Testis (tissue), 3 donors: ENCODE measurements around the gene TEX2. TPM values are rescaled to one million over a fixed set of nuclear protein-coding genes. Genes with fewer than 3 reads are reported as not detected.

Experiments used
- DNase-seq: peaks from one replicate; pipeline ENCODE4 v3.0.0-alpha.2; 2019
- H3K27ac ChIP-seq, 2 donors: fragments of 200-600 bp; sonication (generic); one replicate each; pipeline ENCODE4 v1.5.1; 2019
- H3K27me3 ChIP-seq: fragments of 200-600 bp; sonication (generic); one replicate; pipeline ENCODE4 v1.5.1; 2019
- H3K36me3 ChIP-seq: fragments of 200-600 bp; sonication (generic); one replicate; pipeline ENCODE4 v1.5.1; 2017; ENCODE audit warnings: low read depth; ENCODE audit errors: missing control alignments
- H3K4me1 ChIP-seq: fragments of 200-600 bp; sonication (generic); one replicate; pipeline ENCODE4 v1.5.1; 2019
- H3K4me3 ChIP-seq, 2 donors: fragments of 200-600 bp; sonication (generic); one replicate each; pipeline ENCODE4 v1.5.1; 2017 to 2019
- H3K9me3 ChIP-seq: fragments of 200-600 bp; sonication (generic); one replicate; pipeline ENCODE4 v1.5.1; 2017
- POLR2A ChIP-seq: fragments of 450-650 bp; IDR thresholded peaks from one replicate; pipeline ENCODE4 v1.6.1; 2017; ENCODE audit warnings: antibody characterized with exemption, mild to moderate bottlenecking, moderate library complexity
- WGBS, 2 donors: methylation state at CpG; one replicate each; pipeline ENCODE4 v1.1.5; 2018; 5-methylcytosine and 5-hydroxymethylcytosine counted together
- intact Hi-C: fragments of 100-400 bp; cut with DNase I; formaldehyde crosslinking; loops from one replicate; pipeline ENCODE4 v1.15.1; 2023; ENCODE audit warnings: low total_unique reads
- polyA plus RNA-seq: library from polyadenylated mRNA; stranded (reverse); fragments of 350-450 nt; fragmentation: Illumina TruSeq; extraction: RNeasy Lipid Tissue Mini Kit (QIAGEN cat#74804); gene quantifications from one replicate; pipeline ENCODE4 v1.2.3, GENCODE V29; 2014; ENCODE audit warnings: low read depth, low replicate concordance; ENCODE audit not compliant: insufficient read depth
- total RNA-seq, 2 donors: library from RNA; depleted of rRNA; stranded (reverse); fragments of >200 nt; gene quantifications; one replicate each; pipeline ENCODE4 v1.2.3, GENCODE V29; 2016
- TF ChIP-seq, protein P1 (sequence below), 3 experiments: fragments of 450-650 bp in 2 of 3; fragments of 200-600 bp in 1 of 3; sonication (generic) in 1 of 3; IDR thresholded peaks; one replicate each; pipeline ENCODE4 v1.5.1; 2016 to 2019; ENCODE audit warnings: antibody characterized with exemption in 3 of 3, mild to moderate bottlenecking in 2 of 3, moderate library complexity in 1 of 3

Gene TEX2
- total and polyA plus RNA-seq, 3 donors from 2014 or later = 66.0 to 136 (median 99.9) TPM

DNA sequence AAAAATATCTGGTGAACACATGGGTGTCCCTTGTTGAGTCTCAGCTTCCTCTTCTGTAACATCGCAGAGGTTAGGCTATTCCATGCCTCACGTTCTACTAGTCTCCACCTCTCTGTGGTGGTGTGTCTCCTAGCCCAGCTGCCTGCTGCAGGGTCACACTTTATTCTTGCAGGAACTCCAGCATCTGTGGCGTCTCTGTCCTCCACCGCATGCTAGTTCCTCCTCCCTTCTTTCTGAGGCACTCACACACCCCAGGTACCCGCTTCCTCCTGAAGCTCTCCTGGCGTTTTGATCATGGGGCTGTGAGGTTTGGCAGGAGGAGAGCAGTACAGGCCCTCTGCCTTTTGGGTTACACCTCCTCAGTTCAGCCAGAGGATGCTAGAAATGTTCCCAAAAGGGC lies 9.9 kb upstream of the TEX2 start:
- Histone ChIP-seq H3K4me1 (peaks cover 7% of the 10 kb centered on the region), H3K27me3 (no peaks in the 10 kb centered on the region), H3K9me3 (no peaks in the 10 kb centered on the region), H3K36me3 (no peaks in the 10 kb centered on the region), H3K4me3 (no peak overlapping the region), H3K27ac (no peak overlapping the region)
- intact Hi-C loops = loop anchor here (10.0 kb wide), 1 partner anchor 108 kb away; no protein-coding TSS in a partner anchor
- TF ChIP-seq, protein P1, sequence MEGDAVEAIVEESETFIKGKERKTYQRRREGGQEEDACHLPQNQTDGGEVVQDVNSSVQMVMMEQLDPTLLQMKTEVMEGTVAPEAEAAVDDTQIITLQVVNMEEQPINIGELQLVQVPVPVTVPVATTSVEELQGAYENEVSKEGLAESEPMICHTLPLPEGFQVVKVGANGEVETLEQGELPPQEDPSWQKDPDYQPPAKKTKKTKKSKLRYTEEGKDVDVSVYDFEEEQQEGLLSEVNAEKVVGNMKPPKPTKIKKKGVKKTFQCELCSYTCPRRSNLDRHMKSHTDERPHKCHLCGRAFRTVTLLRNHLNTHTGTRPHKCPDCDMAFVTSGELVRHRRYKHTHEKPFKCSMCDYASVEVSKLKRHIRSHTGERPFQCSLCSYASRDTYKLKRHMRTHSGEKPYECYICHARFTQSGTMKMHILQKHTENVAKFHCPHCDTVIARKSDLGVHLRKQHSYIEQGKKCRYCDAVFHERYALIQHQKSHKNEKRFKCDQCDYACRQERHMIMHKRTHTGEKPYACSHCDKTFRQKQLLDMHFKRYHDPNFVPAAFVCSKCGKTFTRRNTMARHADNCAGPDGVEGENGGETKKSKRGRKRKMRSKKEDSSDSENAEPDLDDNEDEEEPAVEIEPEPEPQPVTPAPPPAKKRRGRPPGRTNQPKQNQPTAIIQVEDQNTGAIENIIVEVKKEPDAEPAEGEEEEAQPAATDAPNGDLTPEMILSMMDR (IDR thresholded peaks at IDR 0.05) = no peak
- no peak for TF ChIP-seq POLR2A
- no peak for DNase-seq
- WGBS, 2 donors = 82 to 90% methylated on average over 6 of the region's 6 CpGs

DNA sequence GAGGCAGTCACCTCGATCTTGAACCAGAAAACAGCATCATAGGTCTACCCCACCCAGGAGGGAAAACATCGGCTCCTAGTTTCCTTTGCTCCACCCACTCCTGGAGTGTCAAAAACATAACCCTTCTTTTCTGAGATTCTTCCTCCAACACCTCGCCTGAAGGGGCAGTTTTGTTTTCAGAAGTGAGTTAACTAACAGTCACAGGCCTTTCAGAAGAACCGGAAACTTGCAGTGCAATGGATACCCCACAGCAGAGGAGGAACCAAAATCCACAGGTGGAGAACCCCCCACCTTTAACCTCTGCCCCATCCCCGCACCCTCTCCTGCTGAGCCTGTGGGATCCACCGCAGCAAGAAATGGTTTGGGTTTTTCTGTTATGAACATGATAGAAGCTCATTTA lies 7.8 kb upstream of the TEX2 start:
- no peak overlapping the region for H3K4me3 ChIP-seq
- no peak for DNase-seq
- H3K27ac ChIP-seq = no peak overlapping the region
- H3K27me3 ChIP-seq = no peaks in the 10 kb centered on the region
- H3K4me1 ChIP-seq = no peaks in the 10 kb centered on the region
- H3K36me3 ChIP-seq = no peaks in the 10 kb centered on the region
- WGBS, 2 donors = 76 to 83% methylated on average over 6 of the region's 6 CpGs
- intact Hi-C loops = loop anchor here (10.0 kb wide), 1 partner anchor 106 kb away; no protein-coding TSS in a partner anchor
- no peaks in the 10 kb centered on the region for H3K9me3 ChIP-seq
- TF ChIP-seq, protein P1 (IDR thresholded peaks at IDR 0.05) = no peak
- TF ChIP-seq POLR2A = no peak

DNA sequence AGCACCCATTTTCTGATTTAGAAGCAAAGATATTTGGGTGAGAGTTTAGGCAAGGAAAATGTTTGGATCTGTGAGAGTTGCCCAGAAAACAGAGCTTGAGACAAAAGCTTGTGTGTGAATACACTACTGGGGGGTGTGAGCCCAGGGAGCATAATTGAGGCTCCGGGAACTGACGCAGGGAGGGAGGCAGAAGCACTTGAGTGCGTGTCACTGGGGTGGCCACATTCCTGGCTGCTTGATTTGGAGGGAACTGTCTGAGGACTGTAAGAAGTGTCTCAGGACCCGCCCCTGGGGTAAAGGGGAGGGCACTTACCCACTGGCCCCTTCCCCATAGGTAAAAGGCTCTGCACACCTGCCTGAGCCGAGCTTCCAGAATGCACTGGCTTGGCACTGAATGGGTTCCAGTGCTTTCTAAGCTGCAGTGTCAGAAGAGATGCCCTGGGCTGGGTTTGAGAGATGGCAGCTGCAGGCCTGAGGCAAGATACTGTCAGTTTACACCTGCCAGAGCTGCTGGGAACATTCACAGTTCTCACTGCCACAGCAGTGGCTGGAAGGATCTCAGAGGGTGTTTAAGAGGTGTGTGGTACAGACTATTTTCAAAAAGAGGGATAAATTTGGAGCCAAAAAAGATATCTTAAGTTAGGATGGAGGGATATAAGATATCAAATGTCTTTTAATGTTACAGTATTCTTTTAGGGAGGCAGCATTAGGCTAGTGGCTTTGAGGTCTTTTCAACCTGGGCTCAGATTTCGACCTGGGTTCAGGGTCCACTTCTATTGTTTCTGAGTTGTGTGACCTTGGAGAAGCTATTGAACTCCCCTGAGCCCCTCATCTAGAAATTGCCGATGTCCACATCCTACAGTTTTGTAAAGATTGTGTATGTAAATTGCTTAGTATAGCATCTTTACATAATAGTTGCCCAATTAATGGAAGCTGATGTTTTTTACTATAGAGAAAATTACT lies 6.9 kb upstream of the TEX2 start:
- WGBS, 2 donors = 70 to 77% methylated on average over 6 to 7 of the region's 7 CpGs
- no peaks in the 10 kb centered on the region for H3K36me3 ChIP-seq
- H3K4me1 ChIP-seq = no peaks in the 10 kb centered on the region
- H3K4me3 ChIP-seq = no peak overlapping the region
- H3K27ac ChIP-seq = no peak overlapping the region
- H3K9me3 ChIP-seq = no peaks in the 10 kb centered on the region
- H3K27me3 ChIP-seq = no peaks in the 10 kb centered on the region
- intact Hi-C loops = loop anchor here (10.0 kb wide), 1 partner anchor 105 kb away; no protein-coding TSS in a partner anchor
- no peak for TF ChIP-seq POLR2A
- TF ChIP-seq, protein P1 (IDR thresholded peaks at IDR 0.05) = no peak
- DNase-seq = no peak

DNA sequence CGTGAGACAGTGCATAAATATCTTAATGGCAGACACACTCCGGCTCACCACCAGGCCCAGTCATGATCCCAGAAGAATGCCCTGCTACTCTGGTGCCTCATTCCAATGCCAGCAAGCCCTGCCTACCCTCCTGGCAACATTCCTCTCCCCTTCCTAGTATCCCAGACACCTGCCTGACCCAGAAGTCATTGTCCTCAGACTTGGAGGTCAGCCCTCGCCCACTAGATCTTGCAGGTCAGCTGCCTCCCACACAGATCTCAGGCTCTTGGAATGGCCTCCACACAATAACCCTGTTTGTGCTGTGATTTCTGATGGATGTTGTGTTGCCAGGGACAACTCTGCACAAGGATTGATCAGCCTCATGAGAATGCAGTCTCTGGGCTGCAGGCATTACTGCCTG lies 1.8 kb upstream of the TEX2 start:
- WGBS, 2 donors = 35 to 41% methylated on average over 3 of the region's 3 CpGs
- peaks cover 20% of the 10 kb centered on the region for H3K4me1 ChIP-seq
- intact Hi-C loops = no loop called here
- H3K27ac ChIP-seq = no peak overlapping the region
- H3K36me3 ChIP-seq = no peaks in the 10 kb centered on the region
- no peaks in the 10 kb centered on the region for H3K27me3 ChIP-seq
- H3K9me3 ChIP-seq = no peaks in the 10 kb centered on the region
- DNase-seq = peak; percentile 75
- TF ChIP-seq POLR2A = no peak
- TF ChIP-seq, protein P1 (IDR thresholded peaks at IDR 0.05) = no peak
- no peak overlapping the region for H3K4me3 ChIP-seq
